Endothelial cell of umbilical vein (primary cell): ENCODE measurements around the gene PVR.

Experiments
- EZH2 ChIP-seq: IDR thresholded peaks from 2 replicates; pipeline ENCODE4 v1.6.1; 2012; ENCODE audit warnings: borderline replicate concordance, low read depth, mild to moderate bottlenecking, moderate library complexity, low read length, inconsistent platforms; ENCODE audit not compliant: severe bottlenecking
- MYC ChIP-seq: IDR thresholded peaks from one replicate; pipeline ENCODE4 v1.6.1; 2011; ENCODE audit warnings: mild to moderate bottlenecking, low read depth, low read length
- POLR2A ChIP-seq: IDR thresholded peaks from 2 replicates; pipeline ENCODE4 v1.6.1; 2012; ENCODE audit warnings: low read depth, mild to moderate bottlenecking, control low read depth, low read length
- TF ChIP-seq, protein P1 (sequence below), 2 donors: IDR thresholded peaks; 1 replicate in 1 of 2; 2 replicates in 1 of 2; pipeline ENCODE4 v1.5.1; 2011; ENCODE audit warnings: low read length in 2 of 2, mild to moderate bottlenecking in 2 of 2, moderate library complexity in 2 of 2, control low read depth in 1 of 2, inconsistent platforms in 1 of 2, low read depth in 1 of 2; ENCODE audit not compliant: insufficient read depth in 1 of 2; ENCODE audit errors: extremely low read depth in 1 of 2

- TF ChIP-seq POLR2A (no peak), MYC (no peak), EZH2 (no peak)
- TF ChIP-seq, protein P1, sequence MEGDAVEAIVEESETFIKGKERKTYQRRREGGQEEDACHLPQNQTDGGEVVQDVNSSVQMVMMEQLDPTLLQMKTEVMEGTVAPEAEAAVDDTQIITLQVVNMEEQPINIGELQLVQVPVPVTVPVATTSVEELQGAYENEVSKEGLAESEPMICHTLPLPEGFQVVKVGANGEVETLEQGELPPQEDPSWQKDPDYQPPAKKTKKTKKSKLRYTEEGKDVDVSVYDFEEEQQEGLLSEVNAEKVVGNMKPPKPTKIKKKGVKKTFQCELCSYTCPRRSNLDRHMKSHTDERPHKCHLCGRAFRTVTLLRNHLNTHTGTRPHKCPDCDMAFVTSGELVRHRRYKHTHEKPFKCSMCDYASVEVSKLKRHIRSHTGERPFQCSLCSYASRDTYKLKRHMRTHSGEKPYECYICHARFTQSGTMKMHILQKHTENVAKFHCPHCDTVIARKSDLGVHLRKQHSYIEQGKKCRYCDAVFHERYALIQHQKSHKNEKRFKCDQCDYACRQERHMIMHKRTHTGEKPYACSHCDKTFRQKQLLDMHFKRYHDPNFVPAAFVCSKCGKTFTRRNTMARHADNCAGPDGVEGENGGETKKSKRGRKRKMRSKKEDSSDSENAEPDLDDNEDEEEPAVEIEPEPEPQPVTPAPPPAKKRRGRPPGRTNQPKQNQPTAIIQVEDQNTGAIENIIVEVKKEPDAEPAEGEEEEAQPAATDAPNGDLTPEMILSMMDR (IDR thresholded peaks at IDR 0.05; ENCODE audit: extremely low read depth in 1 of 2, insufficient read depth in 1 of 2, low read depth in 1 of 2, low read length in 2 of 2) = no peak
These were observed 41.6 kb upstream of the PVR start for GRCh38 chr19:44602081-44602480.
